Peyer's patch (tissue), 4 donors: ENCODE data around the gene SLC2A9. TPM values are rescaled to one million over a fixed set of nuclear protein-coding genes. Genes with fewer than 3 reads are reported as not detected.

Experiments used
- DNase-seq, 3 donors: peaks; one replicate each; pipeline ENCODE4 v3.0.0-alpha.2; 2017 to 2019
- H3K27ac ChIP-seq, 4 donors: fragments of 200-600 bp; sonication (generic); one replicate each; pipeline ENCODE4 v1.5.1; 2016 to 2019
- H3K27me3 ChIP-seq, 2 donors: fragments of 200-600 bp; sonication (generic); one replicate each; pipeline ENCODE4 v1.5.1; 2019
- H3K36me3 ChIP-seq, 3 donors: fragments of 200-600 bp; sonication (generic); one replicate each; pipeline ENCODE4 v1.5.1; 2016 to 2019
- H3K4me1 ChIP-seq, 4 donors: fragments of 200-600 bp; sonication (generic); one replicate each; pipeline ENCODE4 v1.5.1; 2016 to 2019
- H3K4me3 ChIP-seq, 4 donors: fragments of 200-600 bp; sonication (generic); 1 replicate in 3 of 4; 2 replicates in 1 of 4; pipeline ENCODE4 v1.5.1; 2016 to 2019; ENCODE audit warnings: mild to moderate bottlenecking in 1 of 4
- H3K9me3 ChIP-seq, 4 donors: fragments of 200-600 bp; sonication (generic); one replicate each; pipeline ENCODE4 v1.5.1; 2016 to 2019; ENCODE audit warnings: mild to moderate bottlenecking in 1 of 4
- POLR2A ChIP-seq, 2 donors: fragments of 450-650 bp; IDR thresholded peaks; one replicate each; pipeline ENCODE4 v1.5.1; 2017; ENCODE audit warnings: antibody characterized with exemption in 2 of 2, mild to moderate bottlenecking in 2 of 2, moderate library complexity in 2 of 2
- total RNA-seq, 4 donors: library from RNA; depleted of rRNA; stranded (reverse); fragments of >200 nt; gene quantifications; one replicate each; pipeline ENCODE4 v1.1.0, GENCODE V29; 2016
- TF ChIP-seq, protein P1 (sequence below), 6 experiments: fragments of 450-650 bp in 4 of 6; fragments of 200-600 bp in 2 of 6; sonication (generic) in 1 of 6; IDR thresholded peaks; one replicate each; pipeline ENCODE4 v1.5.1; 2017 to 2019; ENCODE audit warnings: antibody characterized with exemption in 6 of 6, mild to moderate bottlenecking in 3 of 6, moderate library complexity in 1 of 6

Gene SLC2A9
- total RNA-seq, 4 donors from 2014 or later = 8.3 to 24.1 (median 22.0) TPM

- H3K36me3 ChIP-seq = no peaks in the 10 kb centered on the region
- no peaks in the 10 kb centered on the region for H3K27me3 ChIP-seq
- peak; percentile 37 to 57 (median 52) for DNase-seq
- H3K4me1 ChIP-seq = peaks cover 0 to 22% (median 5%) of the 10 kb centered on the region in 4 donors
- no peak overlapping the region for H3K4me3 ChIP-seq
- TF ChIP-seq, protein P1, sequence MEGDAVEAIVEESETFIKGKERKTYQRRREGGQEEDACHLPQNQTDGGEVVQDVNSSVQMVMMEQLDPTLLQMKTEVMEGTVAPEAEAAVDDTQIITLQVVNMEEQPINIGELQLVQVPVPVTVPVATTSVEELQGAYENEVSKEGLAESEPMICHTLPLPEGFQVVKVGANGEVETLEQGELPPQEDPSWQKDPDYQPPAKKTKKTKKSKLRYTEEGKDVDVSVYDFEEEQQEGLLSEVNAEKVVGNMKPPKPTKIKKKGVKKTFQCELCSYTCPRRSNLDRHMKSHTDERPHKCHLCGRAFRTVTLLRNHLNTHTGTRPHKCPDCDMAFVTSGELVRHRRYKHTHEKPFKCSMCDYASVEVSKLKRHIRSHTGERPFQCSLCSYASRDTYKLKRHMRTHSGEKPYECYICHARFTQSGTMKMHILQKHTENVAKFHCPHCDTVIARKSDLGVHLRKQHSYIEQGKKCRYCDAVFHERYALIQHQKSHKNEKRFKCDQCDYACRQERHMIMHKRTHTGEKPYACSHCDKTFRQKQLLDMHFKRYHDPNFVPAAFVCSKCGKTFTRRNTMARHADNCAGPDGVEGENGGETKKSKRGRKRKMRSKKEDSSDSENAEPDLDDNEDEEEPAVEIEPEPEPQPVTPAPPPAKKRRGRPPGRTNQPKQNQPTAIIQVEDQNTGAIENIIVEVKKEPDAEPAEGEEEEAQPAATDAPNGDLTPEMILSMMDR (IDR thresholded peaks at IDR 0.05) = no peak
- TF ChIP-seq POLR2A (IDR thresholded peaks at IDR 0.05) = no peak
- no peaks in the 10 kb centered on the region for H3K9me3 ChIP-seq
- H3K27ac ChIP-seq = peak overlapping the region; percentile 14 to 75 (median 44)
These were observed 12.0 kb upstream of the SLC2A9 start for GRCh38 chr4:10033191-10033881.

DNA sequence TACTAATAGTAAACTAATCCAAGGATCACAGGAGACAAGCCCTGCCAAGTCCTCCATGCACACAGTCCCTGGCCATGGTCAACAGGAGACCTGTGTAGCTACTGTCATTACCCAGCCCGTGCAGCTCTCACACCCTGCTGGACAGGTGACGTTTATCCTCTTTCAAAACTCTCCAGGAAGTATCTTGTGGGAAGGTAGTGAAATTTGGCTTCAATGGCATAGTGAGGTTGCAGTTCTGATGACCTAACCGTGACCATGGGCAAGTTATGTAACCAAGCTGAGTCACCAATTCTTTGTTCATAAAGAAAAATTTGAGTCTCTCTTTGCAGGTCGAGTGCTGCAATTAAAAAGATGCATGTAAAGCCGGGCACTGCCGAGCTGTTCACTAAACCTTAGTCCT lies 11.3 kb upstream of the SLC2A9 start:
- Histone ChIP-seq H3K9me3 (no peaks in the 10 kb centered on the region), H3K4me1 (peaks cover 0 to 22% (median 5%) of the 10 kb centered on the region in 4 donors), H3K27me3 (no peaks in the 10 kb centered on the region), H3K27ac (peak overlapping the region; percentile 1 to 75 (median 36)), H3K4me3 (no peak overlapping the region), H3K36me3 (no peaks in the 10 kb centered on the region)
- no peak for DNase-seq
- TF ChIP-seq, protein P1 (IDR thresholded peaks at IDR 0.05) = no peak
- no peak for TF ChIP-seq POLR2A (IDR thresholded peaks at IDR 0.05)

DNA sequence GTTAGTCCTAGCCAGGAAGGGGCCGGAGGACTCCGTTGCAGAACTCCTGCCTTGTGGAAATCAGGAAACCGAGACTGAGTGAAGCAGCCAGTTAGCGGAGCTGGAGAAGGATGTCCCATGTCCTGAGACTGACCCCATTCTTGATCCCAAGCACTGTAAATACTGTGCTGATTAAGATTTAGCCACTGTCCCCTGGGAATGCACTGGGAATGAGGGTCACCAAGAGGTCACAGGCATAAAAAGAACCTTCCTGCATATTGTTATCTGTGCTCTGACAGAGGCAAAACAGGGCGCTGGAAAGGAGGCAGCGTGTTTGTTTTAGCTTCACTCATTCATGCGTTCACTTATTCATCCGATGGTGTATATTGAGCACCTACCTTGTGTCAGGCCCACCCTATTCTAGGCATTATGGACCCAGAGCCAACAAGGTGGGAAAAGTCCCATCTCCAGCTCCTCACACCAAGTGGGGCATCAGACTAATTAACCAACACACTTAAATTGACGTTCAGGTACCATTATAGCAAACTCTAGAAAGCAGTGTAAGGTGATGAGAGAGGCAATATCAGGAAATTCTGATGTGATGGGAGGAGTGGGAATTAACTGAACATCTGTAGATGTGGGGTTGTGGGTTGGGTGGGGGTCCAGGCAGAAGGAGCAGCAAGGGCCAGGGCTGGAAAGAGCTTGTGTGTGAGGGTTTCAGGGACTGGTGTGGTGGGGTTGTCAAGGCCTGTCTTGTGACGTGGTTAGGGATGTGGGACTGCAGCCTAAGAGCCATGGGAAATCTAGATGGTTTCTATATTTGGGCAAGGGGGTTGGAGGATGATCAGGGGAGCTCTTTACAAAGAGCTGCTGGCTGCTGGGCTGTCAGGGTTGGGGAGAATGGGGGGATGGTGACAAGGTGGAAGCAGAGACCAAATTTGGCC lies 10.6 kb upstream of the SLC2A9 start:
- no peak for DNase-seq
- no peak overlapping the region for H3K4me3 ChIP-seq
- H3K9me3 ChIP-seq = no peaks in the 10 kb centered on the region
- no peaks in the 10 kb centered on the region for H3K36me3 ChIP-seq
- H3K27ac ChIP-seq = peak overlapping the region; percentile 1 to 75 (median 36)
- H3K27me3 ChIP-seq = no peaks in the 10 kb centered on the region
- peaks cover 0 to 22% (median 5%) of the 10 kb centered on the region in 4 donors for H3K4me1 ChIP-seq
- TF ChIP-seq, protein P1 (IDR thresholded peaks at IDR 0.05) = no peak

GRCh38 chr4:10030972-10031667 lies 9.8 kb upstream of the SLC2A9 start:
- H3K4me3 ChIP-seq = no peak overlapping the region
- no peak overlapping the region for H3K27ac ChIP-seq
- H3K4me1 ChIP-seq = peaks cover 0 to 22% (median 5%) of the 10 kb centered on the region in 4 donors
- no peak for TF ChIP-seq POLR2A (IDR thresholded peaks at IDR 0.05)
- TF ChIP-seq, protein P1 (IDR thresholded peaks at IDR 0.05) = no peak
- H3K27me3 ChIP-seq = no peaks in the 10 kb centered on the region
- H3K36me3 ChIP-seq = no peaks in the 10 kb centered on the region
- no peaks in the 10 kb centered on the region for H3K9me3 ChIP-seq
- peak in 1 of 3 donors; percentile 0 for DNase-seq

DNA sequence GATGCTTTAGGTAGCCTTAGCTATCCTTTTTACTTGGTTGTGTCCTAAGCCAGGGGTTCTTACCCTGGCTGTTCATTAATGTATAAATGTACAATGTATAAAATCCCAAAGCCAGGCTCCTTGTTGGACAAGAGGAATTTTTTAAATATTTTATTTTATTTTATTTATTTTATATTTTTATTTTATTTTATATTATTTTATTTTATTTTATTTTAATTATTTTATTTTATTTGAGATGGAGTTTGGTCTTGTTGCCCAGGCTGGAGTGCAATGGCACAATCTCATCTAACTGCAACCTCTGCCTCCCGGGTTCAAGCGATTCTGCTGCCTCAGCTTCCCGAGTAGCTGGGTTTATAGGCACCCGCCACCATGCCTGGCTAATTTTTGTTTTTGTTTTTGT lies 8.1 kb upstream of the SLC2A9 start:
- no peaks in the 10 kb centered on the region for H3K27me3 ChIP-seq
- no peaks in the 10 kb centered on the region for H3K36me3 ChIP-seq
- no peak overlapping the region for H3K27ac ChIP-seq
- TF ChIP-seq, protein P1 (IDR thresholded peaks at IDR 0.05) = no peak
- TF ChIP-seq POLR2A (IDR thresholded peaks at IDR 0.05) = no peak
- no peak for DNase-seq
- H3K9me3 ChIP-seq = no peaks in the 10 kb centered on the region
- H3K4me1 ChIP-seq = peaks cover 0 to 17% (median 5%) of the 10 kb centered on the region in 4 donors
- no peak overlapping the region for H3K4me3 ChIP-seq
